ENCODE results near the gene MROH9. TPM values are rescaled to one million over a fixed set of nuclear protein-coding genes. Genes with fewer than 3 reads are reported as not detected.

Gene MROH9
- polyA plus RNA-seq, 3 donors: not detected

DNA sequence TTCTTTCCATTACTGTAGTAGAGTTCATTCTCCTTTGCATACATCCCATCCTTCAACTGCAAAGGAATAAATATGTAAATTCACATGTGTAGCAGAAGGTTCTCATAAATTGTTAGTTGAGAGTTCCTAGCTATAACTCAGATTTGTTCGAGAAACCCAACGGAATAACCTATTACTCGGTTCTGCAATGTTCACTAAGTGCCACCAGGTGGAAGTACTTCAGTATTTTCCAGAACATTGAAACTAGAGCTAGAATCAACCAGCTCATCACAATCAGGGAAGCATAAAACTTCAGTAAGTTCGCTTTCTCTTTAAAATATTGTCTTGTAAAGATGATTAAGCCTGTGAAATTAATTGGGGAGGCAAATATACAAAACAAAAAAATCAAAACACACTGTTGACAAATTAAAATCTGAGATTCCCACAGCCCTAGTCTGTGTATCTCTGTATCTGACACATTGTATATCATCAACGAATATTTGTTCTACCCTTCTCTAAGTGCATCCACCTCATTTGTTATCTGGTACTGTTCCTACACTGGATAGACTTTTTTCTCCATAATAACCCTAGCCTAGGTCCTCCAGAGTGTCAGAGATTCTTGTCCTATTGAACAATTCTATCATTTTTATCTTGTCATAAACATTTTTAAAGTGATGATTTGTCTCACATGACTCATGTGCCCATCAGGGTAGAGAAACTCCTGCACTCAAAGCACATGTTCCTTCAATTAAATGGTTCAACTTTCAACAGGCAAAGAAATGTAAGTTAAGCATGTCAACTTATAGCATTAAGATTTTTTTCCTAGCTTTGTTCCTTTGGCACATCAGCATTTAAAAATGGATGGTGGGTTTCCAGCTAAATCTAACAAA is 31.9 kb downstream of the MROH9 start:
- H3K4me1 Mint-ChIP-seq: no peaks in the 10 kb centered on the region
- H4K20me1 ChIP-seq (ENCODE audit: insufficient read depth, low read length): no peaks in the 10 kb centered on the region
- H3K36me3 ChIP-seq (replicated peaks in 1 of 2; ENCODE audit: control insufficient read depth in 1 of 2, insufficient read depth in 2 of 2, low read length in 2 of 2): no peaks in the 10 kb centered on the region
- intact Hi-C loops (cut with micrococcal nuclease): no loop called here
- no peaks in the 10 kb centered on the region for H3K79me2 ChIP-seq (ENCODE audit: insufficient read depth, low read length)
- H3K27ac ChIP-seq (ENCODE audit: low read depth in 1 of 2, low read length in 2 of 2): no peak overlapping the region
- H3K27me3 Mint-ChIP-seq (ENCODE audit: low read depth in 3 of 3): peaks cover 0 to 2% (median under 1%) of the 10 kb centered on the region in 3 donors
- H3K27ac Mint-ChIP-seq: no peak overlapping the region
- H3K36me3 Mint-ChIP-seq: no peaks in the 10 kb centered on the region
- no peaks in the 10 kb centered on the region for H3K9me3 ChIP-seq (replicated peaks in 1 of 2; ENCODE audit: control insufficient read depth in 1 of 2, insufficient read depth in 1 of 2, low read length in 2 of 2)
- H3K4me3 ChIP-seq (replicated peaks in 1 of 3; ENCODE audit: low read depth in 2 of 3, low read length in 3 of 3): no peak overlapping the region
- peak in 1 of 3 donors; percentile 3 for DNase-seq
- TF ChIP-seq CTCF (IDR thresholded peaks at IDR 0.05): peak; percentile 6
- no peak overlapping the region for H2AFZ ChIP-seq (ENCODE audit: insufficient read depth, low read depth, low read length, poor library complexity, severe bottlenecking)
- H3K4me2 ChIP-seq (replicated peaks; ENCODE audit: extremely low read depth, low read length, poor library complexity, severe bottlenecking): no peak overlapping the region
- 33% methylated on average over 4 of the region's 5 CpGs for WGBS (ENCODE audit: insufficient coverage)
- H3K9me3 Mint-ChIP-seq: no peaks in the 10 kb centered on the region
- H3K27me3 ChIP-seq (ENCODE audit: control insufficient read depth in 2 of 2, insufficient read depth in 2 of 2, low read length in 2 of 2): no peaks in the 10 kb centered on the region
- no peak overlapping the region for H3K4me3 Mint-ChIP-seq
- H3K4me1 ChIP-seq (ENCODE audit: control insufficient read depth in 1 of 2, insufficient read depth in 2 of 2, low read length in 2 of 2): no peaks in the 10 kb centered on the region
- H3K9ac ChIP-seq (ENCODE audit: insufficient read depth, low read length, poor library complexity, severe bottlenecking): no peak overlapping the region

DNA sequence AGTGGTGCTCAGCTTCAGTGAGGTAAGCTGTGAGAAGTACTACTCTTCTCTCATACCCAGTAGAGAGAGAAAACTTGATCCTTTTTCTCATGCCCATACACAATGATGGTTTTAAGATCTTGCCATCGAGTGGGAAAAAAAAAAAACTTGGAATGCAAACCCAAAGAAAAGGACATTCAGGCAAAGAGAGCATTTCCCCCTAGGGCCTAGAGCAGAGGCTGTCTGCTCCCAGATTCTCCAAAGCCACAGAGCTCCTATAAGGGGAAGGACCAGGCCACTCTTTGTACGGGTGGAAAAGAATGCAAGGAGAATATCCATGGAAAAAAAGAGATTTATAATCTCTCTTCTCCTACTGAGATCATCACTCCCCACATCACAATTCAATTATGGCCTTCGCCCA is 34.9 kb downstream of the MROH9 start:
- intact Hi-C loops (cut with micrococcal nuclease): no loop called here
- Mint-ChIP-seq H3K27me3 (ENCODE audit: low read depth in 3 of 3) (peaks cover 0 to 2% (median 0%) of the 10 kb centered on the region in 3 donors), H3K9me3 (peaks cover 0 to 4% (median 0%) of the 10 kb centered on the region in 7 donors)

More for the DNA sequence above, 34.9 kb downstream of the MROH9 start:
- no peak overlapping the region for H3K27ac ChIP-seq (ENCODE audit: low read depth in 1 of 2, low read length in 2 of 2)
- no peaks in the 10 kb centered on the region for H3K27me3 ChIP-seq (ENCODE audit: control insufficient read depth in 2 of 2, insufficient read depth in 2 of 2, low read length in 2 of 2)
- no peak overlapping the region for H3K27ac Mint-ChIP-seq
- WGBS (ENCODE audit: insufficient coverage): 43% methylated on average over 1 of the region's 3 CpGs
- H3K4me1 ChIP-seq (ENCODE audit: control insufficient read depth in 1 of 2, insufficient read depth in 2 of 2, low read length in 2 of 2): no peaks in the 10 kb centered on the region
- H3K36me3 ChIP-seq (replicated peaks in 1 of 2; ENCODE audit: control insufficient read depth in 1 of 2, insufficient read depth in 2 of 2, low read length in 2 of 2): no peaks in the 10 kb centered on the region
- H3K36me3 Mint-ChIP-seq: no peaks in the 10 kb centered on the region
- H3K4me3 Mint-ChIP-seq: no peak overlapping the region
- no peak overlapping the region for H3K4me2 ChIP-seq (replicated peaks; ENCODE audit: extremely low read depth, low read length, poor library complexity, severe bottlenecking)
- H2AFZ ChIP-seq (ENCODE audit: insufficient read depth, low read depth, low read length, poor library complexity, severe bottlenecking): no peak overlapping the region
- no peak overlapping the region for H3K9ac ChIP-seq (ENCODE audit: insufficient read depth, low read length, poor library complexity, severe bottlenecking)
- DNase-seq: no peak
- H4K20me1 ChIP-seq (ENCODE audit: insufficient read depth, low read length): no peaks in the 10 kb centered on the region
- H3K4me3 ChIP-seq (replicated peaks in 1 of 3; ENCODE audit: low read depth in 2 of 3, low read length in 3 of 3): no peak overlapping the region
- H3K9me3 ChIP-seq (replicated peaks in 1 of 2; ENCODE audit: control insufficient read depth in 1 of 2, insufficient read depth in 1 of 2, low read length in 2 of 2): no peaks in the 10 kb centered on the region
- no peak for TF ChIP-seq CTCF (IDR thresholded peaks at IDR 0.05)
- no peaks in the 10 kb centered on the region for H3K4me1 Mint-ChIP-seq
- no peaks in the 10 kb centered on the region for H3K79me2 ChIP-seq (ENCODE audit: insufficient read depth, low read length)
